Caco-2 (cell line): Measurements from ENCODE around the gene NOS1AP. TPM values are rescaled to one million over a fixed set of nuclear protein-coding genes. Genes with fewer than 3 reads are reported as not detected.

Source experiments
- BruUV-seq: library from RNA; stranded (reverse); fragments of 400-500 nt; replicated peaks from 2 replicates; lab custom pipeline; 2021; lab: Mats Ljungman, UMichigan
- CTCF ChIA-PET: fragments of 300-600 bp; sonication (Branson Sonifier 250); formaldehyde crosslinking; loops from one replicate; lab custom pipeline; 2022; ENCODE audit warnings: antibody characterized with exemption; lab: Charles Lee
- POLR2A ChIA-PET: fragments of 300-600 bp; sonication (Branson Sonifier 250); formaldehyde crosslinking; loops from one replicate; lab custom pipeline; 2022; ENCODE audit warnings: antibody characterized with exemption; lab: Charles Lee
- DNase-seq, 2 experiments: peaks; one replicate each; pipeline versions ENCODE4 v3.0.0 to v3.0.0-alpha.2; 2020 to 2022
- H3K27me3 ChIP-seq: replicated peaks from 2 replicates; pipeline ENCODE4 v1.6.0; 2011; ENCODE audit warnings: low read length; ENCODE audit not compliant: control insufficient read depth, insufficient read depth
- H3K36me3 ChIP-seq: 2 replicates; pipeline ENCODE4 v1.5.1; 2011; ENCODE audit warnings: low read length; ENCODE audit not compliant: control insufficient read depth, insufficient read depth
- H3K4me1 ChIP-seq: fragments of 250-450 bp; sonication (Bioruptor Pico); 2 replicates; pipeline ENCODE4 v1.5.1; 2020; ENCODE audit warnings: mild to moderate bottlenecking
- H3K4me3 ChIP-seq: 2 replicates; pipeline ENCODE4 v1.5.1; 2011; ENCODE audit warnings: low read depth, mild to moderate bottlenecking, control low read depth, low read length
- H3K9me3 ChIP-seq: fragments of 250-450 bp; sonication (Bioruptor Pico); 2 replicates; pipeline ENCODE4 v1.5.1; 2020; ENCODE audit warnings: mild to moderate bottlenecking, moderate library complexity
- H3K27ac Mint-ChIP-seq: one replicate; pipeline ENCODE4 v1.8.0; 2022; ENCODE audit warnings: mixed read lengths; ENCODE audit not compliant: unreplicated experiment
- H3K27me3 Mint-ChIP-seq: one replicate; pipeline ENCODE4 v1.8.0; 2022; ENCODE audit warnings: mixed read lengths; ENCODE audit not compliant: insufficient read depth, unreplicated experiment
- H3K36me3 Mint-ChIP-seq: one replicate; pipeline ENCODE4 v1.8.0; 2022; ENCODE audit warnings: mild to moderate bottlenecking, mixed read lengths; ENCODE audit not compliant: insufficient read depth, unreplicated experiment
- H3K4me1 Mint-ChIP-seq: one replicate; pipeline ENCODE4 v1.8.0; 2022; ENCODE audit warnings: low read depth, mixed read lengths; ENCODE audit not compliant: unreplicated experiment
- H3K4me3 Mint-ChIP-seq: one replicate; pipeline ENCODE4 v1.8.0; 2022; ENCODE audit warnings: mild to moderate bottlenecking, moderate library complexity, mixed read lengths; ENCODE audit not compliant: unreplicated experiment
- H3K9me3 Mint-ChIP-seq: one replicate; pipeline ENCODE4 v1.8.0; 2022; ENCODE audit warnings: mixed read lengths; ENCODE audit not compliant: unreplicated experiment
- CTCF ChIP-seq, 2 experiments: fragments of 200-600 bp in 1 of 2; IDR thresholded peaks; 1 replicate in 1 of 2; 2 replicates in 1 of 2; pipeline versions ENCODE4 v1.5.1 to v1.8.0; 2011 to 2022; ENCODE audit warnings: antibody characterized with exemption in 1 of 2, control low read depth in 1 of 2, inconsistent platforms in 1 of 2, low read depth in 1 of 2, low read length in 1 of 2, mild to moderate bottlenecking in 1 of 2, moderate library complexity in 1 of 2; ENCODE audit not compliant: insufficient read depth in 1 of 2, severe bottlenecking in 1 of 2, unreplicated experiment in 1 of 2
- intact Hi-C: fragments of 100-400 bp; cut with micrococcal nuclease; formaldehyde crosslinking; loops from one replicate; pipeline ENCODE4 v1.10.0; 2022; ENCODE audit not compliant: unreplicated experiment
- total RNA-seq: library from RNA; stranded (reverse); gene quantifications from 2 replicates; pipeline ENCODE4 v1.2.3, GENCODE V29; 2022

NOS1AP gene
- total RNA-seq, 1 experiment from 2014 or later, result 5.5 TPM

GRCh38 chr1:162218975-162219374 lies 149.5 kb downstream of the NOS1AP start:
- Mint-ChIP-seq H3K4me1 (peaks cover 22% of the 10 kb centered on the region), H3K27ac (no peak overlapping the region), H3K27me3 (no peaks in the 10 kb centered on the region), H3K4me3 (no peak overlapping the region), H3K36me3 (peaks cover 6% of the 10 kb centered on the region), H3K9me3 (no peaks in the 10 kb centered on the region)
- Histone ChIP-seq H3K4me1 (no peaks in the 10 kb centered on the region), H3K27me3 (no peaks in the 10 kb centered on the region), H3K4me3 (no peak overlapping the region), H3K36me3 (no peaks in the 10 kb centered on the region), H3K9me3 (no peaks in the 10 kb centered on the region)
- no peak for DNase-seq
- intact Hi-C loops, result no loop called here
- BruUV-seq, result no TSS peak
- POLR2A ChIA-PET, result no interaction called here
- no peak for TF ChIP-seq CTCF (IDR thresholded peaks at IDR 0.05; ENCODE audit: insufficient read depth in 1 of 2, low read depth in 1 of 2, low read length in 1 of 2, severe bottlenecking in 1 of 2, unreplicated experiment in 1 of 2)
- CTCF ChIA-PET, result interaction anchor here (0.6 kb wide), 1 partner anchor 72 kb away, joined by 4 read pairs; no protein-coding TSS in a partner anchor

DNA sequence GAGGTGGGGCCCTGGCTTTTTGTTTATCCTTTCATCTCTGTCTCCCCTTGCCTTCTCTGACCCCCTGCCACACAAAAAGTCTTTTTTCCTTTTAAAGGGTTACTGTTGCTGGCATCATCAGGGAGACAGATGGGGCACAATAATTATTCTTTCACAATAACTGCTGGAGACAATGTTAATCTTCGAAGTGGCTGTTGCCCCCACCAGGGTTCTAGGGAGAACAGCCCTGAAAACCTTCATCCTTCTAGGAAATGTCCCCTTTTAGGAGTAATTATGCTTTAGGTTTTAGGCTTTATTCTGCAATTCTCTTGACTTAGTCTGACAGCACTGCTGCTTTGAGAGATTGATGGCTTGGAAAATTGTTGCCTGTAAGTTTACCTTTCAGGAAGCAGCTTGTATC lies 150.0 kb downstream of the NOS1AP start:
- Mint-ChIP-seq H3K27me3 (no peaks in the 10 kb centered on the region), H3K36me3 (peaks cover 6% of the 10 kb centered on the region), H3K9me3 (no peaks in the 10 kb centered on the region), H3K4me1 (peaks cover 27% of the 10 kb centered on the region), H3K4me3 (no peak overlapping the region), H3K27ac (no peak overlapping the region)
- H3K27me3 ChIP-seq, result no peaks in the 10 kb centered on the region
- BruUV-seq, result no TSS peak
- H3K4me3 ChIP-seq, result no peak overlapping the region
- TF ChIP-seq CTCF (IDR thresholded peaks at IDR 0.05; ENCODE audit: insufficient read depth in 1 of 2, low read depth in 1 of 2, low read length in 1 of 2, severe bottlenecking in 1 of 2, unreplicated experiment in 1 of 2), result no peak
- no peak for DNase-seq
- intact Hi-C loops, result no loop called here
- H3K4me1 ChIP-seq, result no peaks in the 10 kb centered on the region
- ChIA-PET POLR2A (no interaction called here), CTCF (no interaction called here)
- no peaks in the 10 kb centered on the region for H3K9me3 ChIP-seq
- no peaks in the 10 kb centered on the region for H3K36me3 ChIP-seq

DNA sequence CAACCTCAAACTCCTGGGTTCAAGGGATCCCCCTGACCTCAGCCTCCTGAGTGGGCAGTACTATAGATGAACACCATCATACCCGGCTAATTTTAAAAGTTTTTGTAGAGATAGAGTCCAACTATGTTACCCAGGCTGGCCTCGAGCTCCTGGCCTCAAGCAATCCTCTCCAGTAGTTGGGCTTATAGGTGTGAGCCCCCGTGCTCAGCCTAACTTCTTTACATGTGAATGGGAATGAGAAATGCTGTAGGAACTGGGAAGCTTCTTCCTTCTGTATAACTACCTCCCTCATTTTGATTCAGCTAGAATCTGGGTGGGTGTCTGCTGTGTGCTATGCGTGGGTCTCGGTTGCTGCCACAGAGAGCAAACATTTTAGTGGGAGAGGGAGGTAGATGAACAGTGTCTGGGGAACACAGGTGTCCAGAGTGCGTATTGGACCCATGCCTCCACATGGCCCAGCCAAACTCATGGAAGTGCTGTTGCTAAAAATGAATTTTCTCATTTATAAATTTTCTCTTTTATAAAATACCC lies 150.6 kb downstream of the NOS1AP start:
- ChIA-PET CTCF (no interaction called here), POLR2A (no interaction called here)
- H3K27ac Mint-ChIP-seq, result no peak overlapping the region
- no peak for TF ChIP-seq CTCF (IDR thresholded peaks at IDR 0.05; ENCODE audit: insufficient read depth in 1 of 2, low read depth in 1 of 2, low read length in 1 of 2, severe bottlenecking in 1 of 2, unreplicated experiment in 1 of 2)
- Histone ChIP-seq H3K9me3 (no peaks in the 10 kb centered on the region), H3K27me3 (no peaks in the 10 kb centered on the region), H3K4me3 (no peak overlapping the region), H3K4me1 (no peaks in the 10 kb centered on the region), H3K36me3 (no peaks in the 10 kb centered on the region)
- intact Hi-C loops, result no loop called here
- no peaks in the 10 kb centered on the region for H3K9me3 Mint-ChIP-seq
- H3K27me3 Mint-ChIP-seq, result no peaks in the 10 kb centered on the region
- peaks cover 6% of the 10 kb centered on the region for H3K36me3 Mint-ChIP-seq
- H3K4me1 Mint-ChIP-seq, result peaks cover 30% of the 10 kb centered on the region
- DNase-seq, result no peak
- no peak overlapping the region for H3K4me3 Mint-ChIP-seq
- BruUV-seq, result no TSS peak
